ENCODE data around the gene CD28.
"Not testable (repeated sequence)": the region's sequence is repeated elsewhere in the genome, so short reads cannot be mapped to it uniquely, and the experiment has no call there.

Gene CD28

DNA sequence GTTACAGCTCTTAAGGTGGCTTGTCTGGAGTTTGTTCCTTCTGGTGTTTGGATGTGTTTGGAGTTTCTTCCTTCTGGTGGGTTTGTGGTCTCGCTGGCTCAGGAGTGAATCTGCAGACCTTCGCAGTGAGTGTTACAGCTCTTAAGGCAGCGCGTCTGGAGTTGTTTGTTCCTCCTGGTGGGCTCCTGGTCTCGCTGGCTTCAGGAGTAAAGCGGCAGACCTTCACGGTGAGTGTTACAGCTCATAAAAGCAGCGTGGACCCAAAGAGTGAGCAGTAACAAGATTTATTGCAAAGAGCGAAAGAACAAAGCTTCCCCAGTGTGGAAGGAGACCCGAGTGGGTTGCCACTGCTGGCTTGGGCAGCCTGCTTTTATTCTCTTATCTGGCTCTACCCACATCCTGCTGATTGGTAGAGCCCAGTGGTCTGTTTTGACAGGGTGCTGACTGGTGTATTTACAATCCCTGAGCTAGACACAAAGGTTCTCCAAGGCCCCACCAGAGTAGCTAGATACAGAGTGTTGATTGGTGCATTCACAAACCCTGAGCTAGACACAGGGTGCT is 78.4 kb downstream of the CD28 start:
- DNase-seq (ENCODE audit: low read depth in 2 of 2) = not testable (repeated sequence)

DNA sequence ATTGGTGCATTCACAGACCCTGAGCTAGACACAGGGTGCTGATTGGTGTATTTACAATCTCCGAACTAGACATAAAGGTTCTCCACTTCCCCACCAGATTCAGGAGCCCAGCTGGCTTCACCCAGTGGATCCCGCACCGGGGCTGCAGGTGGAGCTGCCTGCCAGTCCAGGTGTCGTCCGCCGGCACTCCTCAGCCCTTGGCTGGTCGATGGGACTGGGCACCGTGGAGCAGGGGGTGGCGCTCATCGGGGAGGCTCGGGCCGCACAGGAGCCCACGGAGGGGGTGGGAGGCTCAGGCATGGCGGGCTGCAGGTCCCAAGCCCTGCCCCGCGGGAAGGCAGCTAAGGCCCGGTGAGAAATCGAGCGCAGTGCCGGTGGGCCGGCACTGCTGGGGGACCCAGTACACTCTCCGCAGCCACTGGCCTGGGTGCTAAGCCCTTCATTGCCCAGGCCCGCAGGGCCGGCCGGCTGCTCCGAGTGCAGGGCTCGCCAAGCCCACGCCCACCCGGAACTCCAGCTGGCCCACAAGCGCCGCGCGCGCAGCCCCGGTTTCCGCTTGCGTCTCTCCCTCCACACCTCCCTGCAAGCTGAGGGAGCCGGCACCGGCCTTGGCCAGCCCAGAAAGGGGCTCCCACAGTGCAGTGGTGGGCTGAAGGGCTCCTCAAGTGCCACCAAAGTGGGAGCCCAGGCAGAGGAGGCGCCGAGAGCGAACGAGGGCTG is 79.1 kb downstream of the CD28 start:
- DNase-seq (ENCODE audit: low read depth in 2 of 2) = not testable (repeated sequence)

GRCh38 chr2:203786549-203787351 is 80.3 kb downstream of the CD28 start:
- no peak for DNase-seq (ENCODE audit: low read depth in 2 of 2)

- DNase-seq (ENCODE audit: low read depth in 2 of 2) = no peak
Observed at GRCh38 chr2:203787979-203788378, 81.5 kb downstream of the CD28 start.
